Measurements from ENCODE around the gene CRLF1.

Gene CRLF1

DNA sequence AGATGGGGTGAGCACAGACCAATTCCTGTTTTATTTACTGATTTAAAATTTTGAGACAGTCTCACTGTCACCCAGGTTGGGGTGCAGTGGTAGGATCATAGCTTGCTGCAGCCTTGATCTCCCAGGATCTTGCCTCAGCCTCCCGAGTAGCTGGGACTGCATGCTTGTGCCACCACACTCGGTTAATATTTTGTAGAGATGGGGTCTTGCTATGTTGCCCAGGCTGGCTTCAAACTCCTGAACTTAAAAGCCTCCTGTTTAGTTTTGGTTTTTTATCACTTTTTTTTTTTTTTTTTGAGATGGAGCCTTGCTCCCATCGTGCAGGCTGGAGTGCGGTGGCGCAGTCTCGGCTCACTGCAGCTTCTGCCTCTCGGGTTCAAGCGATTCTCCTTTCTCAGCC, 30.2 kb downstream of the CRLF1 start:
- Histone ChIP-seq H3K27ac (ENCODE audit: low read depth, low read length, poor library complexity, severe bottlenecking) (no peak overlapping the region), H3K9me3 (ENCODE audit: low read length) (no peaks in the 10 kb centered on the region), H2AFZ (ENCODE audit: low read length) (no peak overlapping the region), H3K27me3 (ENCODE audit: insufficient read depth, low read length) (no peaks in the 10 kb centered on the region), H3K79me2 (ENCODE audit: insufficient read depth, low read length) (peaks cover 10% of the 10 kb centered on the region), H3K9me2 (ENCODE audit: low read depth, low read length) (no peaks in the 10 kb centered on the region), H3K9ac (ENCODE audit: low read length) (no peak overlapping the region), H3K36me3 (ENCODE audit: insufficient read depth, low read length) (peaks cover 60% of the 10 kb centered on the region), H3K4me3 (ENCODE audit: low read depth, low read length, poor library complexity, severe bottlenecking) (no peak overlapping the region), H3F3A (ENCODE audit: insufficient read depth, low read length) (no peaks in the 10 kb centered on the region), H4K20me1 (ENCODE audit: insufficient read depth, low read length) (no peaks in the 10 kb centered on the region; the same call in 1 of the 2 replicates), H3K4me2 (ENCODE audit: low read length) (no peak overlapping the region), H3K4me1 (ENCODE audit: insufficient read depth, low read length, severe bottlenecking) (peaks cover 14% of the 10 kb centered on the region)
- TF ChIP-seq, protein P1, sequence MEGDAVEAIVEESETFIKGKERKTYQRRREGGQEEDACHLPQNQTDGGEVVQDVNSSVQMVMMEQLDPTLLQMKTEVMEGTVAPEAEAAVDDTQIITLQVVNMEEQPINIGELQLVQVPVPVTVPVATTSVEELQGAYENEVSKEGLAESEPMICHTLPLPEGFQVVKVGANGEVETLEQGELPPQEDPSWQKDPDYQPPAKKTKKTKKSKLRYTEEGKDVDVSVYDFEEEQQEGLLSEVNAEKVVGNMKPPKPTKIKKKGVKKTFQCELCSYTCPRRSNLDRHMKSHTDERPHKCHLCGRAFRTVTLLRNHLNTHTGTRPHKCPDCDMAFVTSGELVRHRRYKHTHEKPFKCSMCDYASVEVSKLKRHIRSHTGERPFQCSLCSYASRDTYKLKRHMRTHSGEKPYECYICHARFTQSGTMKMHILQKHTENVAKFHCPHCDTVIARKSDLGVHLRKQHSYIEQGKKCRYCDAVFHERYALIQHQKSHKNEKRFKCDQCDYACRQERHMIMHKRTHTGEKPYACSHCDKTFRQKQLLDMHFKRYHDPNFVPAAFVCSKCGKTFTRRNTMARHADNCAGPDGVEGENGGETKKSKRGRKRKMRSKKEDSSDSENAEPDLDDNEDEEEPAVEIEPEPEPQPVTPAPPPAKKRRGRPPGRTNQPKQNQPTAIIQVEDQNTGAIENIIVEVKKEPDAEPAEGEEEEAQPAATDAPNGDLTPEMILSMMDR (IDR thresholded peaks at IDR 0.05; ENCODE audit: low read length), result no peak
- TF ChIP-seq EZH2 (IDR thresholded peaks at IDR 0.05; ENCODE audit: borderline replicate concordance, low read length), result no peak

DNA sequence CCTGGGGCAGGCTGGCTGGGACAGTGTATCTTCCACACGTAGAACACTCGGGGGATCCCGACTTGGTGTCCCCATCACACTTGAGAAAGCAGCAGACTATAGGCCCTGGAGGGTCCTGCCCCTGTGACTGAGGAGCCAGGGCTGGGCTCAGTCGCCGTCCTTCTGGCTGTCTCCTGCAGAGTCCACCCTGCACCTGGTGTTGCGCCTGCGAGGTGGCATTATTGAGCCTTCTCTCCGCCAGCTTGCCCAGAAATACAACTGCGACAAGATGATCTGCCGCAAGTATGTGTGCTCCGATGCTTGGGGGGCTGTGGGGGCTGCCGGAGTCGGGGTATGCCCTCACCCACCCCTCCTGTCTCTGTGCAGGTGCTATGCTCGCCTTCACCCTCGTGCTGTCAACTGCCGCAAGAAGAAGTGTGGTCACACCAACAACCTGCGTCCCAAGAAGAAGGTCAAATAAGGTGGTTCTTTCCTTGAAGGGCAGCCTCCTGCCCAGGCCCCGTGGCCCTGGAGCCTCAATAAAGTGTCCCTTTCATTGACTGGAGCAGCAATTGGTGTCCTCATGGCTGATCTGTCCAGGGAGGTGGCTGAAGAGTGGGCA, 31.8 kb downstream of the CRLF1 start:
- Histone ChIP-seq H2AFZ (ENCODE audit: low read length) (no peak overlapping the region), H4K20me1 (ENCODE audit: insufficient read depth, low read length) (no peaks in the 10 kb centered on the region; the same call in 1 of the 2 replicates), H3K9me2 (ENCODE audit: low read depth, low read length) (no peaks in the 10 kb centered on the region), H3K9ac (ENCODE audit: low read length) (no peak overlapping the region), H3K9me3 (ENCODE audit: low read length) (no peaks in the 10 kb centered on the region), H3K27me3 (ENCODE audit: insufficient read depth, low read length) (no peaks in the 10 kb centered on the region), H3K27ac (ENCODE audit: low read depth, low read length, poor library complexity, severe bottlenecking) (no peak overlapping the region), H3K36me3 (ENCODE audit: insufficient read depth, low read length) (peaks cover 63% of the 10 kb centered on the region), H3F3A (ENCODE audit: insufficient read depth, low read length) (no peaks in the 10 kb centered on the region), H3K4me3 (ENCODE audit: low read depth, low read length, poor library complexity, severe bottlenecking) (no peak overlapping the region), H3K4me2 (ENCODE audit: low read length) (no peak overlapping the region), H3K4me1 (ENCODE audit: insufficient read depth, low read length, severe bottlenecking) (peaks cover 20% of the 10 kb centered on the region), H3K79me2 (ENCODE audit: insufficient read depth, low read length) (peaks cover 10% of the 10 kb centered on the region)
- TF ChIP-seq, protein P1 (IDR thresholded peaks at IDR 0.05; ENCODE audit: low read length), result no peak

DNA sequence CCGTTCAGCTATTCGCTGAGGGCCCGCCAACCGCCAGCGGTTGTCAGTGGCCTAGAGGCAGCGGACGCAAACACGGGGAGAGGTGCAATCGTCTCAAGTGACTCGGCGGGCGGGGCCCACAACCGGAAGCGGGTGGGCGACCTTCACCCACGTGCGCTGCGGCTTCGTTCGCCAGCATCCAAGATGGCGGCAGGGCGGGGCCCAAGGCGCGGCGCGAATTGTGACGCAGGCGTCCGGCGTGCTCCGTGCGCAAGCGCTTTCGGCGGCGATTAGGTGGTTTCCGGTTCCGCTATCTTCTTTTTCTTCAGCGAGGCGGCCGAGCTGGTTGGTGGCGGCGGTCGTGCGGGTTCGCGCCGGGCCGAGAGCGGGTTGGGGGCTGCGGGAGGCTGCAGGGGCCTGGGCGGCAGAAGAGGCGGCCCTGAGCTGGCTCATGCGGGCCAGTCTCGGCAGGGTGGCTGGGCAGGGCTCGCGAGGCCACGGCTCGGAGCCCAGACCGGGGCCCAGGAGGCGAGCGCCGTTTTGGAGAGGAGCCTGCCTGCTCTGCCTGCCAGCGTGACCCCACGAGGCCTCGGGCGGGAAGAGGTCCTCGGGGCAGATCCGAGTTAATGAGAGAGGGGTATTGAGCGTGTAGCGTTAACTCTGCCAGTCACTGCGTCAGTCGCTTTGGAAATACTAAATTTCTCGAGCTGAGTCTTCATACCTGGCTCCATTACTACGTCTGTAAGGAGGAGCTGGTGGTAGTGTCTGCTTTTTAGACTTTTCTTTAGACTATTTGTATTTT, 34.8 kb downstream of the CRLF1 start, which contains the start of gene UBA52:
Gene UBA52, plus strand, starts transcription at position 294 of the 781 bp plus-strand sequence. CDS start 1,444 bp downstream, outside the sequence.
- peaks cover 72% of the 10 kb centered on the region for H3K36me3 ChIP-seq (ENCODE audit: insufficient read depth, low read length)
- no peaks in the 10 kb centered on the region for H3K9me3 ChIP-seq (ENCODE audit: low read length)

More for the DNA sequence above, 34.8 kb downstream of the CRLF1 start, which contains the start of gene UBA52:
- Histone ChIP-seq H3K79me2 (ENCODE audit: insufficient read depth, low read length) (peaks cover 10% of the 10 kb centered on the region), H2AFZ (ENCODE audit: low read length) (no peak within 1 kb of the TSS), H3K4me1 (ENCODE audit: insufficient read depth, low read length, severe bottlenecking) (peaks cover 20% of the 10 kb centered on the region), H3K9ac (ENCODE audit: low read length) (peak within 1 kb of the TSS; percentile 85), H3K4me2 (ENCODE audit: low read length) (peak within 1 kb of the TSS; percentile 92), H3K27ac (ENCODE audit: low read depth, low read length, poor library complexity, severe bottlenecking) (peak within 1 kb of the TSS; percentile 77), H3K27me3 (ENCODE audit: insufficient read depth, low read length) (no peaks in the 10 kb centered on the region), H3K9me2 (ENCODE audit: low read depth, low read length) (no peaks in the 10 kb centered on the region), H4K20me1 (ENCODE audit: insufficient read depth, low read length) (no peaks in the 10 kb centered on the region; the same call in 1 of the 2 replicates), H3K4me3 (ENCODE audit: low read depth, low read length, poor library complexity, severe bottlenecking) (peak within 1 kb of the TSS; percentile 81), H3F3A (ENCODE audit: insufficient read depth, low read length) (no peaks in the 10 kb centered on the region)
- no peak for TF ChIP-seq EZH2 (IDR thresholded peaks at IDR 0.05; ENCODE audit: borderline replicate concordance, low read length)
- TF ChIP-seq, protein P1 (IDR thresholded peaks at IDR 0.05; ENCODE audit: low read length), result no peak

Data from OCI-LY1 (cell line).